HG02973 (cell line): ENCODE data around the gene VSIR.

Experiments
- ATAC-seq: cut with Tn5 transposase; IDR thresholded peaks from one replicate; pipeline ENCODE4 v1.9.1; 2021; ENCODE audit warnings: moderate library complexity; ENCODE audit not compliant: unreplicated experiment

Gene VSIR

GRCh38 chr10:71735709-71736569, 37.4 kb downstream of the VSIR start:
- ATAC-seq: no peak

- no peak for ATAC-seq
These were observed 38.5 kb downstream of the VSIR start for GRCh38 chr10:71734797-71735196.

GRCh38 chr10:71731791-71732190, 41.5 kb downstream of the VSIR start:
- ATAC-seq: no peak

GRCh38 chr10:71729161-71729636, 44.1 kb downstream of the VSIR start:
- ATAC-seq: no peak

- peak; percentile 39 for ATAC-seq
These were observed 45.3 kb downstream of the VSIR start for GRCh38 chr10:71727738-71728737.

- ATAC-seq: peak; percentile 40
These were observed 46.1 kb downstream of the VSIR start for GRCh38 chr10:71727105-71727737.

- ATAC-seq: no peak
These were observed 46.7 kb downstream of the VSIR start for GRCh38 chr10:71726580-71727104.

- ATAC-seq: no peak
These were observed 47.2 kb downstream of the VSIR start for GRCh38 chr10:71725998-71726579.

- no peak for ATAC-seq
These were observed 48.1 kb downstream of the VSIR start for GRCh38 chr10:71725249-71725648.

- no peak for ATAC-seq
These were observed 48.8 kb downstream of the VSIR start for GRCh38 chr10:71724539-71724938.

- no peak for ATAC-seq
These were observed 50.0 kb downstream of the VSIR start for GRCh38 chr10:71723311-71723710.

- no peak for ATAC-seq
These were observed 50.5 kb downstream of the VSIR start for GRCh38 chr10:71722849-71723248.

- ATAC-seq: no peak
These were observed 52.0 kb downstream of the VSIR start for GRCh38 chr10:71721313-71721712.

GRCh38 chr10:71720288-71720687, 53.0 kb downstream of the VSIR start:
- ATAC-seq: no peak

GRCh38 chr10:71719464-71720201, 53.7 kb downstream of the VSIR start, which contains the start of gene C10orf105:
TSS of gene C10orf105 (minus strand) at chr10:71719778. CDS start at chr10:71716337, 3,441 bp downstream.
- no peak for ATAC-seq

- no peak for ATAC-seq
These were observed 54.3 kb downstream of the VSIR start for GRCh38 chr10:71719042-71719441.

- ATAC-seq: no peak
These were observed 55.1 kb downstream of the VSIR start for GRCh38 chr10:71718165-71718698.

- ATAC-seq: no peak
These were observed 55.8 kb downstream of the VSIR start for GRCh38 chr10:71717551-71717951.

GRCh38 chr10:71717056-71717455, 56.3 kb downstream of the VSIR start:
- no peak for ATAC-seq
